ENCODE results near the gene CPM. TPM values are rescaled to one million over a fixed set of nuclear protein-coding genes. Genes with fewer than 3 reads are reported as not detected.

The CPM gene
- total and polyA plus RNA-seq, 2 donors (not counting 3 experiments of a cell fraction or from before 2014, with no cell fraction given) = not detected

GRCh38 chr12:68871921-68872320 is 61.0 kb downstream of the CPM start:
- Histone ChIP-seq H3K9ac (replicated peaks; ENCODE audit: extremely low read depth, insufficient read depth, low read length) (no peak overlapping the region), H2AFZ (ENCODE audit: low read depth, low read length) (no peak overlapping the region), H3K9me1 (replicated peaks; ENCODE audit: control insufficient read depth, extremely low read depth, insufficient read depth, low read length) (no peaks in the 10 kb centered on the region), H3K9me3 (replicated peaks; ENCODE audit: control insufficient read depth, insufficient read depth, low read length) (no peaks in the 10 kb centered on the region), H3K79me2 (ENCODE audit: control insufficient read depth, insufficient read depth, low read length) (no peaks in the 10 kb centered on the region), H3K4me2 (ENCODE audit: insufficient read depth, low read length) (no peak overlapping the region), H4K20me1 (replicated peaks; ENCODE audit: control insufficient read depth, extremely low read depth, insufficient read depth, low read length) (no peaks in the 10 kb centered on the region), H3K4me3 (replicated peaks in 1 of 3; ENCODE audit: insufficient read depth in 1 of 3, low read depth in 1 of 3, low read length in 3 of 3) (no peak overlapping the region), H3K27me3 (ENCODE audit: control insufficient read depth in 2 of 2, insufficient read depth in 2 of 2, low read length in 2 of 2) (peaks cover 23% of the 10 kb centered on the region in 2 experiments), H3K36me3 (ENCODE audit: control insufficient read depth in 2 of 2, extremely low read depth in 1 of 2, insufficient read depth in 2 of 2, low read length in 2 of 2) (no peaks in the 10 kb centered on the region), H3K27ac (ENCODE audit: insufficient read depth, low read depth, low read length) (no peak overlapping the region), H3K4me1 (ENCODE audit: control insufficient read depth, extremely low read depth, insufficient read depth, low read length) (no peaks in the 10 kb centered on the region)
- CTCF ChIA-PET = interaction anchor here (0.7 to 1.8 kb wide), 4 partner anchors 51 to 397 kb away, joined by 3 to 7 read pairs (median 5); no protein-coding TSS in a partner anchor
- DNase-seq (ENCODE audit: low read depth, low spot score) = peak; percentile 11
- TF ChIP-seq, protein P1, sequence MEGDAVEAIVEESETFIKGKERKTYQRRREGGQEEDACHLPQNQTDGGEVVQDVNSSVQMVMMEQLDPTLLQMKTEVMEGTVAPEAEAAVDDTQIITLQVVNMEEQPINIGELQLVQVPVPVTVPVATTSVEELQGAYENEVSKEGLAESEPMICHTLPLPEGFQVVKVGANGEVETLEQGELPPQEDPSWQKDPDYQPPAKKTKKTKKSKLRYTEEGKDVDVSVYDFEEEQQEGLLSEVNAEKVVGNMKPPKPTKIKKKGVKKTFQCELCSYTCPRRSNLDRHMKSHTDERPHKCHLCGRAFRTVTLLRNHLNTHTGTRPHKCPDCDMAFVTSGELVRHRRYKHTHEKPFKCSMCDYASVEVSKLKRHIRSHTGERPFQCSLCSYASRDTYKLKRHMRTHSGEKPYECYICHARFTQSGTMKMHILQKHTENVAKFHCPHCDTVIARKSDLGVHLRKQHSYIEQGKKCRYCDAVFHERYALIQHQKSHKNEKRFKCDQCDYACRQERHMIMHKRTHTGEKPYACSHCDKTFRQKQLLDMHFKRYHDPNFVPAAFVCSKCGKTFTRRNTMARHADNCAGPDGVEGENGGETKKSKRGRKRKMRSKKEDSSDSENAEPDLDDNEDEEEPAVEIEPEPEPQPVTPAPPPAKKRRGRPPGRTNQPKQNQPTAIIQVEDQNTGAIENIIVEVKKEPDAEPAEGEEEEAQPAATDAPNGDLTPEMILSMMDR (IDR thresholded peaks at IDR 0.05; ENCODE audit: extremely low read depth in 1 of 2, insufficient read depth in 1 of 2, low read depth in 1 of 2, low read length in 2 of 2) = peak; percentile 14 to 19
- no peak for TF ChIP-seq POLR2A (IDR thresholded peaks at IDR 0.05; ENCODE audit: low read depth, low read length)
- BruUV-seq (replicated peaks) = no TSS peak
- POLR2A ChIA-PET = no interaction called here
- FAIRE-seq = no peak
- dilution Hi-C loops (cut with MboI; ENCODE audit: extremely low pct_ligation_motif_present, low sequenced_read_pairs) = no loop called here
- intact Hi-C loops (cut with micrococcal nuclease) = no loop called here

- intact Hi-C loops (cut with micrococcal nuclease) (no loop called here), dilution Hi-C loops (cut with MboI; ENCODE audit: extremely low pct_ligation_motif_present, low sequenced_read_pairs) (no loop called here)
- POLR2A ChIA-PET = no interaction called here
- peaks cover 20 to 22% of the 10 kb centered on the region in 2 experiments for H3K27me3 ChIP-seq (ENCODE audit: control insufficient read depth in 2 of 2, insufficient read depth in 2 of 2, low read length in 2 of 2)
- H3K9me3 ChIP-seq (replicated peaks; ENCODE audit: control insufficient read depth, insufficient read depth, low read length) = no peaks in the 10 kb centered on the region
- H4K20me1 ChIP-seq (replicated peaks; ENCODE audit: control insufficient read depth, extremely low read depth, insufficient read depth, low read length) = no peaks in the 10 kb centered on the region
- FAIRE-seq = no peak
- H3K27ac ChIP-seq (ENCODE audit: insufficient read depth, low read depth, low read length) = no peak overlapping the region
- H3K79me2 ChIP-seq (ENCODE audit: control insufficient read depth, insufficient read depth, low read length) = no peaks in the 10 kb centered on the region
- no peak overlapping the region for H2AFZ ChIP-seq (ENCODE audit: low read depth, low read length)
- no peaks in the 10 kb centered on the region for H3K9me1 ChIP-seq (replicated peaks; ENCODE audit: control insufficient read depth, extremely low read depth, insufficient read depth, low read length)
- no peak for TF ChIP-seq MYC (IDR thresholded peaks at IDR 0.05; ENCODE audit: low read depth, low read length)
- no peak for TF ChIP-seq EZH2 (IDR thresholded peaks at IDR 0.05; ENCODE audit: borderline replicate concordance, low read depth, low read length, severe bottlenecking)
- TF ChIP-seq POLR2A (IDR thresholded peaks at IDR 0.05; ENCODE audit: low read depth, low read length) = no peak
- TF ChIP-seq, protein P2, sequence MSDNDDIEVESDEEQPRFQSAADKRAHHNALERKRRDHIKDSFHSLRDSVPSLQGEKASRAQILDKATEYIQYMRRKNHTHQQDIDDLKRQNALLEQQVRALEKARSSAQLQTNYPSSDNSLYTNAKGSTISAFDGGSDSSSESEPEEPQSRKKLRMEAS (IDR thresholded peaks at IDR 0.05; ENCODE audit: insufficient read depth, insufficient read length) = no peak
- H3K9ac ChIP-seq (replicated peaks; ENCODE audit: extremely low read depth, insufficient read depth, low read length) = no peak overlapping the region
- no peak for DNase-seq (ENCODE audit: low read depth, low spot score)
- no peak overlapping the region for H3K4me3 ChIP-seq (replicated peaks in 1 of 3; ENCODE audit: insufficient read depth in 1 of 3, low read depth in 1 of 3, low read length in 3 of 3)
- CTCF ChIA-PET = interaction anchor here (1.0 to 1.8 kb wide), 2 partner anchors 199 to 200 kb away, joined by 3 to 6 read pairs; no protein-coding TSS in a partner anchor
- H3K36me3 ChIP-seq (ENCODE audit: control insufficient read depth in 2 of 2, extremely low read depth in 1 of 2, insufficient read depth in 2 of 2, low read length in 2 of 2) = no peaks in the 10 kb centered on the region
- H3K4me2 ChIP-seq (ENCODE audit: insufficient read depth, low read length) = no peak overlapping the region
- no peaks in the 10 kb centered on the region for H3K4me1 ChIP-seq (ENCODE audit: control insufficient read depth, extremely low read depth, insufficient read depth, low read length)
- BruUV-seq (replicated peaks) = no TSS peak
These were observed 61.6 kb downstream of the CPM start for GRCh38 chr12:68871396-68871795.
